HG03175 (cell line): ENCODE results near the gene CORO1C.

Experiments
- ATAC-seq: cut with Tn5 transposase; IDR thresholded peaks from one replicate; pipeline ENCODE4 v1.9.1; 2021; ENCODE audit warnings: mild to moderate bottlenecking, moderate library complexity; ENCODE audit not compliant: unreplicated experiment

The CORO1C gene

DNA sequence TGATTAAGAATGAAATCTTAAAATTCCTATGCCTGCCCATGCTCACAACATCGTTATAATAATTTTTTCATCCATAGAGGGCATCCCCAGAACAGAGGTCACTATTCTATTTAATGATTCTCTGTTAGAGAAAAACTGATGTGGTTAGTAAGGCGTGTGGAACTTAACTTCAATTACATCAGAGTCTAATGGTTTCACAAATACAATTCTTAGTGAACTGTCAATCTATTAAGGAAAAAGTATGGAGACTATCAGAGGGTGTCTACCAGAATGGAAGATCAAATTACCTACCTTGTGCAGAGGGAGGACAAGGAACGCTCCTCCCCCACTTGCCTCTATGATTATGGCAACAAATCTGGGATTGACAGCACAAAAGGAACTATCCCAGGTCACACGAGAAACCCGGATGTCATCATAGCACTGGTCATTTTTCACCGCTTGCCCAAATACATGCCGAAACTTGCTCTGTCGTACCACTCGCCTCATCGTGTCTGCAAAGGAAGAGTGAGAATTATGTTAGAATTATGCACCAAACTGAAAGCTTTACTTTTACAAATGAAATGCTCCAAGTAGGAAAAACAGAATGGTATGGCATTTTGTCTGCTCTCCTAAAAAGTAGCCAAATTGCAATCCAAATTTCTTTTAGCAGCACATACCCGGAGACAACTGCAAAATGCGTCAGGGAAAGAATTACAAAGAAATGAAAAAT lies 30.3 kb downstream of the CORO1C start:
- no peak for ATAC-seq

DNA sequence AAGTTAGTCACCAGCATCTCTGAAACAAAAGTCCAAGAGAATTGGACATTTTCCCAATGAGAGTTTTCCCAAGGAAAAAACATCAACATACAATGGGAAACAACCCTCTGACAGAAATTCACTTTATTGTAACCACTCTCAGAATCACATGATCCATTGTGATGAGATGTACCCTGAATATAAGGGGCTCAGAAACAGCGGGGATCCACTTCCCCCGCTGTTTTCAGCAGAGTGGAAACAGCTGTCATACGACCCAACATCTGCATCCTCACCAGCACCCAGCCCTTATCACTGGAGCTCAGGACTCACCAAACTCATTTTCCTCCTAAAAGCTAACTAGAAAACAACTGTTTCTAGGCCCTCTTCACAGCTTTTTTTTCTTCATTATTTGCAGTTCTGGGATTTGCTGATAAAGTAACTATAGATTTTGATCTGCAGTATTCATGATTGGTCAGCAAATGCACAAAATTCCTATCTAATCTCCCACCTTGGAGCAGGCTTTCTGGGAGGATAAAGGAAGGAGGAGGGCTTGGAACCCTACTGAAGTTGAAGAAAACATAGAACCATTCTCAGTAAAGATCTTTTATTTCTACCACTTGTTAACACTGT lies 31.3 kb downstream of the CORO1C start:
- ATAC-seq, result no peak

DNA sequence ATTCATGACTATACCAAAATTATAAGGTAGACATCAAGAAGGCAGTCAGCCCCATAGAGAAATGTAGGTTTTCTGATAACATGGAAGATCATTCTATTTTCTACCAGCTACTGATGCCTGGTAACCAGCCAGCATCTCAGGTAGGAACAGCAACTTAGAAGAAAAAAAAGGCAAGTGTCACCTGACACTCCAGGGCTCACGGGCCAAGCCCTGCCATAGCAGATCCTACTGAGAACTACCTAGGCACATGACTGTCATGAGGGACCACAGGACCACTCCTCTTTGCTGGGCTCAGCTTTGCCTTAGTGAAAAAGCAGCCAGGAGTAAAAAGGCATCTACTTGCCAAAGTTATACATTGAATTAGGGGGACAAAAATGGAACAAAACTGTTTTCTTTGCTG lies 33.4 kb downstream of the CORO1C start:
- no peak for ATAC-seq

DNA sequence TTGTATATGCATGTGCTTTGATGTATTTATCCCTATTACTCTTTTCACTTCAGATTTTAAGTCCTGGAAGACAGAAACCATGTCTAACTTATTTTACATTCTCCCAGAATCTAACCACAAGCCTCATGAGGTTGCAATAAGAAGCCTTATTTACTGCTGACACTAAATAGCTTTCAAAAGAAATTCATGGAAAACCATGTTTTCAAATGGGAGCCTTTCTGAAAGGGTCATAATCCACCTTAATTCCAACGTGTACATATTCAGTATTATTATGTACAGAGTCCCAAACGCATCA lies 34.4 kb downstream of the CORO1C start:
- ATAC-seq, result no peak

DNA sequence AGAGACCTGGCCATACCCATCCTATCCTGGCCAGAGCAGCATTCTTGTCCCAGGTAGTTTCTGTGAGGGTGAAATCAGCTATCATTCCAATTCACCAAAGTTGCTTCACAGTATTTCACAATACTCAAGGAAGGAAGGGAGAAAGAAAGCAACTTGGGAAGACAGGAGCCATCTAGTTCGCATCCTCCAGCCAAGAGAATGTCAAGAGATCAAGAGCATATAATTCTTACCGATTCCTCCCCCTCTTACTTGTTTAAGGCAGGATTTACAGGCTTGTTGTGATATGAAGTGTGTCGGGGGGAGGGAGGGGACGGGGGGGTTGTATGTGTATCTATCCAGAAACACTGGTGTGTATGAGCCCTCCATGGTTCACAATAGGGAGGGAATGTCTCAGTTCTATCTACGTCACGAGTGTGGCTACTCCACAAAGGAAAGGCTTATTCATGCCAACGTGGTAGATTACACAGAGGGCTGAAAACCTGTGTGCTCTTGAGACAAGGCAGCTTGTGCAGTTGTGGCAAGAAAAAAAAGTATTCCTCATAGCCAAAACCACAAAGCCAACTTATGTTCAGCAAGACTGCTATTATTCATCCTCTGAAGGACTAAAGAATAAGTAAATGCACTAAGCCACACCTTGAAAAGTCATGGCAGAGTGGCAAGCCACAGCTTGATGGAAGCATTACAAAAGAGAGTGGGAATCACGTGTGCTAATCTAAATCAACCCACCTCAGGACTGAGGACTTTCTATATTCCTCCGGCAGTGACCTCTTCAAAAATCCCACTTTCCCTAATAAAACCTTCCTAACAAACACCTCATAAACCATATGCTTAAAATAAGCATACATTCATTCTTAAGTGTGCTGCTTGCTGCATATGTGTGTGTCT lies 35.0 kb downstream of the CORO1C start:
- ATAC-seq, result no peak

DNA sequence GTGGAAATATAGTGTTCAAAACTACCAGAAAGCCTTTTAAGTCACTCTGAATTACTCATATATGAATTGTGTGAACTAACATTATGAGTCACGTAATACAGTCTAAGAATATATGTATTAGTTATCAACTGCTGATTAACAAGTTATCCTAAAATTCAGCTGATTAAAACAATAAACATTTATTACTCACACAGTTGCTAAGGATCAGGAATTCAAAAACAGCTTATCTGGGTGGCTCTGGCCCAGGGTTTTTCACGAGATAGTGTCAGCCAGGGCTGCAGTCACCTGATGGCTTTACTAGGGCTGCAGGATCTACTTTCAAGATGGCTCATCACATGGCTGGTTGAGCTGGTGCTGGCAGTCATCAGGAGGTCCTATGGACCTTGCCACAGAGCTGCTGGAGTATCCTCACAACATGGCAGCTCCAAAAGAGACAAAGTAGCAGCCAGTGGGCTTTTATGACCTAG lies 36.5 kb downstream of the CORO1C start:
- no peak for ATAC-seq

DNA sequence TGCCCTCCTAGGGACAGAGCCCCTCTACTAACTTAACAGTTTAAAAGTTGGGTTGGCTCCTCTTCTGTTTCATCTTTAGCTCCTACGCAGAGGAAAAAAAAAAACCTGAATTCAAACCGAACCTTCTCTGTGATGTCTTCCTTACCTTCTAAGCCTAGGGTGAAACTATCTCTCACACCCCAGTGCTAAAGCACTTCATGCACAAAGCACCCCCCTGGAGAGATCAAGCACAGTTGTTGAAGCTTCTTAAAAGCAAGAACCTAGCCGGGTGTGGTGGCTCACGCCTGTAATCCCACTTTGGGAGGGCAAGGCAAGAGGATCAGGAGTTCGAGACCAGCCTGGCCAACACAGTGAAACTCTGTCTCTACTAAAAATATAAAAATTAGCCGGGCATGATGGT lies 37.6 kb downstream of the CORO1C start:
- no peak for ATAC-seq

DNA sequence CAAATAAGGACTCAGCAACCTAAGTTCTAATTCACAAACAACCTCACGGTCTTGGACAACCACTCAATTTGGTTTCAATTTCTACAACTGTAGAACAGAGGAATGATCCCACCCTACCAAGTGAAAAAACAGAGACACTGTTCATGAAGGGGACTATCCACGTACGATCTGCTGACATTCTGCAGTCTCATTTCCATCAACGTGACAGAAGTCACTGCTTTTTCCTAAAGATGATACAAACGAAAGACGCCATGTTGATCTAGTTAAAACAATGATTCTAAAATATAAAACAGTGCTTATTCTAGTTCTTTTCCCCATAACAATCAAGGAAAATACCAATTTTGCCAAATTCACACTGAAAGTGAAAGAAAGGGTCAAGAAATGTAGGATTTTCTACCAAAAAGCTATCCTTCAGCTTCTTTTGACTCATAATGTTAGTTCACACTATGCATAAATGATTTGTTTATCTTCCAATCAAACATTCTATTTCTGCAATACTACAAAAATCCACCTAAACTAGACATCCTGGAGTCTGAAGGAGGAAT lies 38.1 kb downstream of the CORO1C start:
- no peak for ATAC-seq

DNA sequence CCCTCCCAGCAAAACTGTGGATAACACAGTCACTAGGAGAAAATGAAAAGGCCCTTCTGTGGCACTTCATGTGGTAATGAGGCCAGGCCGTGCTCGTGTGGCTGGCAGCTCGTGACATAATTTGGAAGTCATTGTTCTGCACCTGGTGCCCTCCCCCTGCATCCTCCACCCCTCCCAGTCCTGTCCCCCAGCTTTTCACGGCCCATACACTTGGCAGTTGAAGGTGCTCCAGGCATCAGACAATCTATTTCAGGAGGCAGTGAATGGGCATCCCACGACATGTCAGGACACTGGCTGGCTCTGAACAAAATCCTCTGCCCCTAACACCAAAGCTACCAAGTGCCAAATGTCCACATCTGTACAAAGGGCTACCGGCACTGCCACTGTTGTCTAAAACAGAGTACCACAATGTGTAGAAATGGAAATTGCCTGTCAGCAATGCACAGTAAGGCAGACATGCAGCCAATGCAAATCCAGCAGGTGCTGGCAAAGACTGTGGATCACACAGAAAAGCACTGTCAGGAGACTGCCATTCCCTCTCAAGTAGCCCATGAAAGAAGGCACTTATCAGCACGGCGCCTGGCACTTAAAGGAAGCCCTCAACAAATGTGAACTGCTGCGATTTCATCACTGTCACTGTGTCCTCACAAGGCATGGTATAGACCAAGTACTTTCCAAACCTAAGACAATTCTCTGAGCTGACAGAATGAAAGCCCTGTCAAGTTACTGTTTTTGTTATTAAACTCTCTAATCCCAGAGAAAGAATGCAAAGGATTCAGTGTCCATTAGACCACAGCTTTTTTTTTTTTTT lies 39.1 kb downstream of the CORO1C start:
- ATAC-seq, result peak; percentile 15

DNA sequence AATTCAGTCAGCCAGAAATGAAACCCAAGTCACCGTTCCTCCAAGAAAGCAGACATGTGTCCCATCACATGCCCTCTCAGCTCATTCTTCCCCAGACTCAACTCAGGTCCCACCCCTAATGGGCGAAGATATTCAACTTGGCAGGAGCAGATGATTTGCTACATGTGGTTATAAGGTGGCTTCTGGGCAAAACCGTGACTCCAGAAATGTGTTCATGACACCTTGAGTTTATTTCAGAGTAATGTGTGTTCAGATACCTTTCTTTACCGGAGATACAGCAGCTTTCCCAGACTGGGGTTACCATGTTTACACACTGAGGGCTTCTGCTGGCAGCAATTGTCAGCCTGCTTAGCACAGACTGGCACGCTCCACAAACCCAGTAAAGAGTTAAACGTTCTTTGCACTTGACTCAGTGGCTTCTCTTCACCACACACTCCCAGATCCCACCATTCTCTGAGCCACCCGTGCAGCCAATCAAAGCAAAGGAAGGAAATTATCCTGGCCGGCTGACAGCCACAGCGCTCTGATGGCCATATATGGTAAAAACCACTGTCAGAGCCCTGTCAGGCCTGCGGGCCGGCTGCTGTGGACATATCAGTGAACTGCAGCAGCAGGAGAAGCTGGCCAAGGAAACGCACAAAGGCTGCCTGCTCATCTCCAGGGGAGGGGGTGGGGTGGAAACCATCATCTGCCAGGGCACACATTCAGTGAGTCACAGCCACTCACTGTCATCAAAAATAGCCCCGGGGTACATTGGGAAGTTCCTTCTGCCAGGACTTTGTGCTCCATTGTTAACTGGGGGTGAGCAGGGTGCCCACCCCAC lies 39.9 kb downstream of the CORO1C start:
- peak; percentile 87 for ATAC-seq

DNA sequence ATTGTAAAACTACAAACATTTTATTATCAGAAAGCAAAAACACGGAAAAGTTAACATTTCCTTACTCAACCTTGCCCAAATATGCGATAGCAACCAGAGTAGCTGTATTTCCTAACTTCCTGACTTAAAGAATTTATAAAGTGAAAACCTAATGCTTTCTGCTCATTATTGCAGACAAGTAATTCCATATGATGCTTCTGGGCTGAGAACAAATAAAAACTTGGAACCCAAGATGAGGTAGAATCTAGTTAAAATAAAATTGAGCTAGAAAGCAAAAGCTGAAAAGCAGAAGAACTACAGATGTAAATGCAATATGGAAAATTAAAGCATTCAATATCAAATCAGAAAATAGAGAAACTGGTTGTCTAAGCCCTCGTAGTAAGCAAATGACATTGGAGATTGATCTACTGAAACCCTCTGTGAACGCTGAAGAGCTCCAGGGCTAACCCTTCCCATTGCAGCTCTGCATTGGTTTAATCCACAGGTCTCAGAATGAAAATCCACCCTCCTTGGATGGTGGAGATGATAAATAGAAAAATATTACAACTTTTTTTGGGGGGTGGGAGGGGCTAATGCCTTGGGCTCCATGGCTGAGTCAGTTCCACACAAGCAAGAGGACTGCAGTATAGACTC lies 40.7 kb downstream of the CORO1C start:
- ATAC-seq, result no peak

DNA sequence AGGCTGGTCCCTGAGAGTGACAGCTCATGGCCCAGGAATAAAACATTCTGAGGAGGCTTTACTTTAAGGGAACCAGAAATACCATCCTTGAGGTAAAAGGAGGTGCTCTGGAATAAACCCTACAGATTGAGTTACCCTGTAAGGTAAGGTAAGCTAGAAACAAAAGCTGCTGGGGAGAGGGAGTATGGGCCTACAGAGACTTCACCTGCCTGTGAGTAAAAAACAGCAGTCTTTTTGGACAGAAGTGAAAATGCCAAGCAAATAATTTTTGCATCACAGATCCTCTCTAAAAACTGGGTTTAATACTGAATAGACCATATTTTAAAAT lies 41.2 kb downstream of the CORO1C start:
- no peak for ATAC-seq

DNA sequence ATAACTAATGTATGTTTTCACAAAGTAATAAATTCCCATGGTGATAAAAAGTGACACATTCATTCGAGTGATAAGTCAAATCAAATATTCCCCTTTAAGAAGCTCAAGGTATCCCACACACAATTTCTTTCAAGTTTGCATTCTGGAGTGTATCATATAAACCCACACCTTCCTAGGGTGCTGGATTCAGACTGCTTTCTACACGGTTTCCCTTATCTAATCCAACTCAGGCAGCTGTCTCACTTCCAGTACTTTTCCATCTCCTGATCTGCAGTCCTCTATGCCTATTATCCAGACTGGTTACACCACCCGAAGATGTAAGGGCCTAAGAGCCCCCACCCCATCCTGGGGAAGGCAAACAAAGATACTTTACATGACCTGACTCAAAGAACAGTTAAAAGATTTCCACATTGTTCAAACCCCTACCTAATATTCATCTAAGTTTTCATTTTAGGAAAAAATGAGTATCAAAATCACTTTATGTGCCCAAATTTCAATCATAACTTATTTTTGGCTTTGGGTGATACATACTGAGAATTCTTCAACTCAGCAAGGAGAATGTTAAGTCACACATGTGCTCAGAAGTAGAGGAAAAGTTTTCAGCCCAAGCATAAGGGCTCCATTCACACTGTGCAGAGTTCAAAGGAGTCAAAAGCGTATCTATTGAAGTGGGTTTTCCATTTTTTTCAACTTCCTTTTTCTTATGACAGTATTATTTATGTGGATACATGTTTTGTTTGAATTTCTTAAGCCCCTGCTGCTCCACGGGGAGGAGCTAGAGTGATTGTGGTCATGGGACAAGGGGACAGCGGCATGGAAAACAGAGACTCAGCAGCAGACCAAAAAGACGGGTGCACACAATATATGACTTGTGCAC lies 41.8 kb downstream of the CORO1C start:
- no peak for ATAC-seq

DNA sequence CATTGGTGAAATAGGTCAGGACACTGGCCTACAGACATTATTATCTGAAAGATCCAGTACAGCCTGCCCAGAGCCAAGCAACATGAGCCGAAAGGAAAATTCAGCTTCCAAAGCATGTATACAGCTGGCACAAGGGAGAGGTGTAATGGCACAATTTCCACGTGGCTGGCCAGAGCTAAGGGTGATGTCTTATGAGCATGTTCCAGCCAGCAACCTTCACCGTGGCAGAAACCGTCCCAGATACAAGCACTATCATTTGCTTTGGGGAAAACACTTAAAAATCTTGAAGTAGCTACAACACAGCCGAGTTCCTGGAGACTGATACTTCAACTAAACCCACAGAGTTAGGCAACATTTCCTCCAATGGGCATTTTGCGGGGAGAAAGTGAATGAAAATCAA lies 44.5 kb downstream of the CORO1C start:
- no peak for ATAC-seq

DNA sequence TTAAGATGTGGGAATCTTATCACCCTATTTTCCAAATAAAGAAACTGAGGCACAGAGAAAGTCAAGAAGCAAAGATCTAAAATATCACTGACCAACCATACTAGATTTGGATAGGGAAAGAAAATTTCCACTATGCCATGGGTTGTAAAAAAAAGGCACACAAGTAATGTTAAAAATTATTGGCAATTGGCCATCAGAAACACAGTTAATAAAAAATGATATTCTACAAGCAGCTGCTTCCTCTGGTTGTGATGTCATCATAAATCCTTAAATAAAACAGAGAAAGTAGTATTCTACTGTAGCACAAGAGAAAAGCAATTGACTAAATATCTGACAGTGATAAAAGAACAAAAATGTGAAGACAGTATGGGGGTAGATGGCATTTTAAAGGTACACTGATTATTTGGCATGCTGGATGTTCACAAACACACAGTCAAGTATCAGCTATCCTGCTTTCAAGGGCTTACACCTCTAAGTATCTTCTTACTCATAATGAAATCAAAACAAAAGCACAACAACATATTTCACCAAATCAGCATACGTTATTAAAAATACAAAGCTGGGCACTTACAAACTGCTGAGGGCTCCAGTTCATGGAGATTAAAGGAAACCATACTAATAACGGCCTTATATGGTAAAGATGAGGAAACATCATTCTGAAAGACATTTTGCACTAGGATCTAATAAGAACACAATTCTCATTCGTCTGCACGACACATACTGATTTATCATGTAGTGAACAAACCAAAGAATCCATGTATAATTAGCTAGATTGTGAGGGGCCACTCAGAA lies 45.7 kb downstream of the CORO1C start:
- ATAC-seq, result no peak

DNA sequence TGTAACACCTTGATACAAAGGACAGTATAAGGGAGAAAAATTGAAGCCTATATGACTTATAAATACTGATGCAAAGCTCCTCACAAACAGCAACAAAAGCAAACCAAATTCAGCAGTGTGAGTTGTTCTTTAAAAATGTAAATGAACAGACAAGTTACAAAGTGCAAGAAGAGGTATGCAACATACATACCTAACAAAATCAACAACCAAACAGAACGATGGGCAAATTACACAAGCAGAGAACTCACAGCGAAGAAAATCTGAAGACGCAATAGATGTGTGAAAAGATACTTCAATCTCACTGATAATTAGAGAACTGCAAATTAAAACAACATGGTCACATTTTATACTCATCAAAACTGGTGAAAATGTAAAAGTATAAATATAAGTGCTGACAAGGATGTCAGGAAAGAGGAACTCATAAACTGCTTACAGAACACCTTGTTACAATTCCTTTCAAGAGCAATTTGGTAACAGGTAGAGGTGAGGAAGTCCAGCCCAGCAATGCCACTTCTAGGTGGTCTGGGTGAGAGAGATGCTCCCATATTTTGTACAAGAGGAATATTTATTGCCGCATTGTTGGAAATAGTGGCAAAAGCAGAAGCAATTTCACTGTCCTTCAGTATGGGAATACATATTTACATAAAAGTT lies 47.3 kb downstream of the CORO1C start:
- ATAC-seq, result no peak

DNA sequence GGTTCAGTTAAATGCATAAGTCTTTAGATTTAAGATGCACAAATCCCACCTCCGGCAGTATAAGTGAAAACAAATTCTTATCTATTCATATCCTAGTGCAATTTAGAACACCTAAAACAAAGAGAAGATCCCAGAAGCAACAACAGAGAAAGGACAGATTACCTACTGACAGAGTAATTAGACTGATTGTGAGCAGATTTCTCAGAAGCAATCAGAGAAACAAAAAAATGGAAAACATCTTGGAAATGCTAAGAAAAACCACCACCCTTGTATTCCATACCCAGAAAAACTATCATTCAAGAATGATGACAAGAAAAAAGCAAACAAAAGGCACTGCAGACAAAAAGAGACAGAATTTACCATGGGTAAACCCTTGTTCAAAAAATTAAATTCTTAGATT lies 50.0 kb downstream of the CORO1C start:
- ATAC-seq, result no peak
